Measurements from ENCODE around the gene KCNK4.

Gene KCNK4

GRCh38 chr11:64249038-64249437 is 42.1 kb upstream of the KCNK4 start:
- no peak for TF ChIP-seq CTCF (IDR thresholded peaks at IDR 0.05; ENCODE audit: control extremely low read depth, extremely low read depth, low read depth, missing control alignments)
- CTCF ChIA-PET, result interaction anchor here (0.9 to 4.6 kb wide), 6 partner anchors 13 to 54 kb away, joined by 4 to 134 read pairs (median 17); partner anchors contain the start of genes CATSPERZ, ESRRA and FERMT3

GRCh38 chr11:64249563-64250414 is 41.3 kb upstream of the KCNK4 start:
- DNase-seq (ENCODE audit: extremely low spot score), result no peak
- ChIA-PET CTCF (interaction anchor here (0.8 to 4.6 kb wide), 17 partner anchors 9 to 83 kb away, joined by 3 to 134 read pairs (median 5); partner anchors contain the start of genes CATSPERZ, ESRRA, FERMT3 and FKBP2), POLR2A (no interaction called here)
- no peak for TF ChIP-seq CTCF (IDR thresholded peaks at IDR 0.05; ENCODE audit: control extremely low read depth, extremely low read depth, low read depth, missing control alignments)

More at GRCh38 chr11:64249038-64249437, 42.1 kb upstream of the KCNK4 start:
- DNase-seq (ENCODE audit: extremely low spot score), result no peak
- POLR2A ChIA-PET, result interaction anchor here (0.6 kb wide), 1 partner anchor 21 kb away, joined by 3 read pairs; no protein-coding TSS in a partner anchor

GRCh38 chr11:64250415-64251015 is 40.6 kb upstream of the KCNK4 start:
- no peak for TF ChIP-seq CTCF (IDR thresholded peaks at IDR 0.05; ENCODE audit: control extremely low read depth, extremely low read depth, low read depth, missing control alignments)
- ChIA-PET POLR2A (interaction anchor here (0.5 kb wide), 1 partner anchor 529 kb away, joined by 3 read pairs; no protein-coding TSS in a partner anchor), CTCF (interaction anchor here (0.7 to 4.6 kb wide), 18 partner anchors 9 to 82 kb away, joined by 3 to 134 read pairs (median 4); partner anchors contain the start of genes CATSPERZ, ESRRA, FERMT3 and FKBP2)
- no peak for DNase-seq (ENCODE audit: extremely low spot score)

- POLR2A ChIA-PET, result interaction anchor here (1.3 kb wide), 1 partner anchor 20 kb away, joined by 4 read pairs; no protein-coding TSS in a partner anchor
- CTCF ChIA-PET, result interaction anchor here (0.7 to 4.6 kb wide), 23 partner anchors 10 to 81 kb away, joined by 3 to 134 read pairs (median 4); partner anchors contain the start of genes BAD, CATSPERZ, ESRRA and FERMT3
- peak; percentile 72 for TF ChIP-seq CTCF (IDR thresholded peaks at IDR 0.05; ENCODE audit: control extremely low read depth, extremely low read depth, low read depth, missing control alignments)
- DNase-seq (ENCODE audit: extremely low spot score), result peak; percentile 91
Observed at GRCh38 chr11:64251016-64251752, 39.9 kb upstream of the KCNK4 start, which contains the start of gene PLCB3. TSS of gene PLCB3 (plus strand) at chr11:64251530. CDS start at chr11:64251650, 120 bp downstream.

- DNase-seq (ENCODE audit: extremely low spot score), result no peak
- CTCF ChIA-PET, result interaction anchor here (0.8 to 4.6 kb wide), 15 partner anchors 11 to 64 kb away, joined by 3 to 134 read pairs (median 4); partner anchors contain the start of genes BAD, CATSPERZ, FERMT3 and FKBP2
- no peak for TF ChIP-seq CTCF (IDR thresholded peaks at IDR 0.05; ENCODE audit: control extremely low read depth, extremely low read depth, low read depth, missing control alignments)
- POLR2A ChIA-PET, result interaction anchor here (1.3 kb wide), 1 partner anchor 20 kb away, joined by 4 read pairs; no protein-coding TSS in a partner anchor
Observed at GRCh38 chr11:64251753-64252002, 39.4 kb upstream of the KCNK4 start.

All from GM10248 (cell line).